Measurements from ENCODE around the gene SFXN4. TPM values are rescaled to one million over a fixed set of nuclear protein-coding genes. Genes with fewer than 3 reads are reported as not detected.

SFXN4 gene
- total RNA-seq, 4 donors from 2014 or later = 22.8 to 35.5 (median 26.2) TPM

DNA sequence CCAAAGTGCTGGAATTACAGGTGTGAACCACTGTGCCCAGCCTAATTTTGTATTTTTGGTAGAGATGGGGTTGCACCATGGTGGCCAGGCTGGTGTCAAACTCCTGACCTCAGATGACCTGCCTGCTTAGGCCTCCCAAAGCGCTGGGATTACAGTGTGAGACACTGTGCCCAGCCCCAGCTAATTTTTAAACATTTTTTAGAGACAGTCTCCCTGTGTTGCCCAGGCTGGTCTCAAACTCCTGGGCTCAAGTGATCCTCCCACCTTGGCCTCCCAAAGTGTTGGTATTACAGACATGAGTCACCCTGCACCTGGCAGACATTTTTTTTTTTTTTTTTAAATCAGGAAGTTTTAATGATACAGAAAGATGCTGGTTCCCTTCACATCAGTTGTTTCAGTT lies 46.1 kb downstream of the SFXN4 start:
- H3K9me3 ChIP-seq = no peaks in the 10 kb centered on the region
- no peak for TF ChIP-seq POLR2A (IDR thresholded peaks at IDR 0.05)
- TF ChIP-seq, protein P1, sequence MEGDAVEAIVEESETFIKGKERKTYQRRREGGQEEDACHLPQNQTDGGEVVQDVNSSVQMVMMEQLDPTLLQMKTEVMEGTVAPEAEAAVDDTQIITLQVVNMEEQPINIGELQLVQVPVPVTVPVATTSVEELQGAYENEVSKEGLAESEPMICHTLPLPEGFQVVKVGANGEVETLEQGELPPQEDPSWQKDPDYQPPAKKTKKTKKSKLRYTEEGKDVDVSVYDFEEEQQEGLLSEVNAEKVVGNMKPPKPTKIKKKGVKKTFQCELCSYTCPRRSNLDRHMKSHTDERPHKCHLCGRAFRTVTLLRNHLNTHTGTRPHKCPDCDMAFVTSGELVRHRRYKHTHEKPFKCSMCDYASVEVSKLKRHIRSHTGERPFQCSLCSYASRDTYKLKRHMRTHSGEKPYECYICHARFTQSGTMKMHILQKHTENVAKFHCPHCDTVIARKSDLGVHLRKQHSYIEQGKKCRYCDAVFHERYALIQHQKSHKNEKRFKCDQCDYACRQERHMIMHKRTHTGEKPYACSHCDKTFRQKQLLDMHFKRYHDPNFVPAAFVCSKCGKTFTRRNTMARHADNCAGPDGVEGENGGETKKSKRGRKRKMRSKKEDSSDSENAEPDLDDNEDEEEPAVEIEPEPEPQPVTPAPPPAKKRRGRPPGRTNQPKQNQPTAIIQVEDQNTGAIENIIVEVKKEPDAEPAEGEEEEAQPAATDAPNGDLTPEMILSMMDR (IDR thresholded peaks at IDR 0.05) = no peak
- DNase-seq = no peak
- H3K4me1 ChIP-seq = no peaks in the 10 kb centered on the region
- H3K27me3 ChIP-seq = no peaks in the 10 kb centered on the region
- no peak overlapping the region for H3K4me3 ChIP-seq
- H3K36me3 ChIP-seq = peaks cover 0 to 83% (median 0%) of the 10 kb centered on the region in 3 donors
- no peak overlapping the region for H3K27ac ChIP-seq

DNA sequence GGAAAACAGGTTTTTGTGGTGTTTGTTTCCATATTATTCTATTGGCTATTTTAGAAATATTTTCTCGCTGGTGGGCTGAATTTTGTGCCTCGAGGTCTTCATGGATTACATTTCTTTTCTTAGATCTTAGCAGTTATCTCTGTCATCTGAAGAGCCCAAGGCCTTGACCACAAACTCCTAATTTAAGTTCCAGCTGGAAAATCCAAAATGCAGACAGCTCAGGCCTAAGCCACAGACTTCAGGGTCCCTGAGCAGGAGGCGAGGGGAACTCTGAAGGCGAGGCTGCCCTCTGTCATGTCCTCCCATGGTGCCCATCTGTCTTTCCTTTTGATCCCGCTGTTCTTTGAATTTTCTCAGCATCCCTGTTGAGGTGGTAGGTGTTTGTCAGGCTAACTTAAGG lies 47.3 kb downstream of the SFXN4 start:
- Histone ChIP-seq H3K36me3 (peaks cover 0 to 83% (median 0%) of the 10 kb centered on the region in 3 donors), H3K9me3 (no peaks in the 10 kb centered on the region), H3K4me1 (no peaks in the 10 kb centered on the region), H3K27ac (no peak overlapping the region), H3K4me3 (no peak overlapping the region), H3K27me3 (no peaks in the 10 kb centered on the region)
- TF ChIP-seq POLR2A (IDR thresholded peaks at IDR 0.05) = no peak
- TF ChIP-seq, protein P1 (IDR thresholded peaks at IDR 0.05) = no peak
- no peak for DNase-seq

DNA sequence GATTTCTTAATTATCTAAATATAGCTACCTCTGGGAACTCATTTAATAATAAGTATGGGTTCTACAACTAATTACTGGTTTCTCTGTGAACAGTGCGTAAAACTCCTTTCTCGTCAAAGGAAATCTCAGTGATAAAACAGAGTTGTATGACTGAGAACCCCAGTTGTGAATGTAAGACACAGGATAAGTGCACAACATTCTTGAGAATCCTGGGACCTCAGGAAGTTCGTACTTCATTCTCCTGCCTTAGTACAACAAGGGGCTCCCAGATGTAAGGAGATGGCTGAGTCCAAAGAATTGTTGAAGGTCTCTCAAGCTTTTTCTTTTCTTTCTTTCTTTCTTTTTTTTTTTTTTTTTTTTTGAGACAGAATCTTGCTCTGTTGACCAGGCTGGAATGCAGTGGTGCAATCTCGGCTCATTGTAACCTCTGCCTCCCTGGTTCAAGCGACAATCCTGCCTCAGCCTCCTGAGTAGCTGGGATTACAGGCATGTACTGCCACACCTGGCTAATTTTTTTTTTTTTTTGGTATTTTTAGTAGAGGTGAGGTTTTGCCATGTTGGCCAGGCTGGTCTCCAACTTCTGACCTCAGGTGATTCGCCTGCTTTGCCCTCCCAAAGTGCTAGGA lies 49.1 kb downstream of the SFXN4 start:
- no peaks in the 10 kb centered on the region for H3K4me1 ChIP-seq
- H3K4me3 ChIP-seq = no peak overlapping the region
- H3K27me3 ChIP-seq = no peaks in the 10 kb centered on the region
- H3K36me3 ChIP-seq = peaks cover 0 to 83% (median 0%) of the 10 kb centered on the region in 3 donors
- H3K27ac ChIP-seq = no peak overlapping the region
- H3K9me3 ChIP-seq = no peaks in the 10 kb centered on the region
- no peak for DNase-seq
- TF ChIP-seq POLR2A (IDR thresholded peaks at IDR 0.05) = no peak
- TF ChIP-seq, protein P1 (IDR thresholded peaks at IDR 0.05) = no peak

DNA sequence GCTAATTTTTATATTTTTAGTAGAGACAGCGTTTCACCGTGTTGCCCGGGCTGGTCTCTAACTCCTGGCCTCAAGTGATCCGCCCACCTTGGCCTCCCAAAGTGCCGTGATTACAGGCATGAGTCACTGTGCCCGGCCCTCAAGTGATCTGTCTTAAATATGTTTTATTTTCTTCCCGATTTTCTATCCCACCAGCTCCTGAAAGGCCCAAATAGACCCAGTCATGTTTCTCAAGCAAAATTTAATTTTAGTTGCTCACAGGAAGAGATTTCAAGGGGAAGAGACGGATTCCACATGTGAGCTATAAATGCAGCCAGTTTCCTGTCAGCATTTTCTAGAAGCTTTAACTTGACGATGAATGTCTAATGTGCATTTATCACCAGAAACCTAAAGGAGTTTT lies 49.6 kb downstream of the SFXN4 start:
- Histone ChIP-seq H3K27me3 (no peaks in the 10 kb centered on the region), H3K36me3 (peaks cover 0 to 80% (median 0%) of the 10 kb centered on the region in 3 donors), H3K4me3 (no peak overlapping the region), H3K9me3 (no peaks in the 10 kb centered on the region), H3K27ac (no peak overlapping the region), H3K4me1 (no peaks in the 10 kb centered on the region)
- DNase-seq = no peak
- TF ChIP-seq, protein P1 (IDR thresholded peaks at IDR 0.05) = no peak
- TF ChIP-seq POLR2A (IDR thresholded peaks at IDR 0.05) = no peak

DNA sequence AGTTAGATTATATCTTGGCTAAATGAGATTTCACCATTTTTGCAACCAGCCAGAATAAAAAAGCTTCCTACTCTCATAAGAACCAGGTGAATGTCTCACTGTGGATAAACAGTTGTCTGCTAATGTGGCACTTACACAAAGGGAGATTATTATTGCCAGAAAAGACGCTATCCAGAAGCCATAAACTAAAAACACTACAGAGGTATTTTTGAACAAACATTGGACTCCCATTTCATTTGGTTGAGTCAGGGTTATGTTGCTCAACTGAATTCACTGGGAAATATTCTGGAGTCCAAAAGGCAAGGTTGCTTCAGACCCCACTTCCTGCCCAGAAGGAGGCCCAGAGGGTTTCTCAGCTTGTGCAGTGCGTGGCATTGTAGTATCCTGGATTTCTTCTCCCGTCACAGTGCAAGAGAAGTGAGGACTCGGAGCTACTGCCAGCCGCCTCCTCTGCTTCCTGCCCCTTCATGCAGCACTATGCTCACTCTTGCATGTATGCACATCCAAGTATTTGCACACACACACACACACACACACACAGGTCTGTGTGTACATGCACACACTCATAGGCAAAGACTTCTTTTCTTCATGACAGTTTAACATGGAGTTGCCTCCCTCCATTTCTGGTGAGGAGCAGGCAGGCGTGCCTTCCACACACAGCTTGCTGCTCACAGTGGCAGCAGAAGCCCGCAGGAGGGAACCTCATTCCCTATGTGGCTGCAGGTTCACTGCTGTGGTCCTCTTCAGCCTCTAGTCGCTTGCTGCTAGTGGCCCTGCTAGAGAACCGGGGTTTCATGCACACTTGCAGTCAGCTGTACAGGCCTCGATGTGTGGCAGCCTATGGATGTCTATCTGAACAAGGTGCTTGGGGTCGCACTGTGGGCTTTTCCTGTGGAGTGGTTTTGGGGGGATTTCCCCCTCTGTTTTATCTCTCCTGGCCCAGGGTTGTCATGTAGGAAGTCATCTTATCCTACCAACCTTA lies 51.5 kb downstream of the SFXN4 start:
- peaks cover 0 to 80% (median 0%) of the 10 kb centered on the region in 3 donors for H3K36me3 ChIP-seq
- no peak overlapping the region for H3K27ac ChIP-seq
- H3K4me1 ChIP-seq = no peaks in the 10 kb centered on the region
- H3K27me3 ChIP-seq = no peaks in the 10 kb centered on the region
- H3K9me3 ChIP-seq = no peaks in the 10 kb centered on the region
- no peak for DNase-seq
- no peak overlapping the region for H3K4me3 ChIP-seq
- TF ChIP-seq, protein P1 (IDR thresholded peaks at IDR 0.05) = no peak
- no peak for TF ChIP-seq POLR2A (IDR thresholded peaks at IDR 0.05)
